Frontal cortex (tissue), 4 donors: ENCODE data around the gene BUD31. TPM values are rescaled to one million over a fixed set of nuclear protein-coding genes. Genes with fewer than 3 reads are reported as not detected.
"Not testable (repeated sequence)": the region's sequence is repeated elsewhere in the genome, so short reads cannot be mapped to it uniquely, and the experiment has no call there.

Experiments
- DNase-seq, 2 donors: peaks; one replicate each; pipeline ENCODE4 v3.0.0; 2012; ENCODE audit warnings: low spot score in 2 of 2
- FAIRE-seq: peaks from 2 replicates; lab custom pipeline; 2012; peaks lifted over from hg19 to GRCh38; lab: Jason Lieb, UNC
- total RNA-seq: library from RNA; depleted of rRNA; stranded (reverse); fragments of >200 nt; gene quantifications from one replicate; pipeline ENCODE4 v1.2.3, GENCODE V29; 2014
- donor health status: control.
- donor health status: control.
- donor health status: control.

The BUD31 gene
- total RNA-seq, 1 donor from 2014 or later = 68.5 TPM

DNA sequence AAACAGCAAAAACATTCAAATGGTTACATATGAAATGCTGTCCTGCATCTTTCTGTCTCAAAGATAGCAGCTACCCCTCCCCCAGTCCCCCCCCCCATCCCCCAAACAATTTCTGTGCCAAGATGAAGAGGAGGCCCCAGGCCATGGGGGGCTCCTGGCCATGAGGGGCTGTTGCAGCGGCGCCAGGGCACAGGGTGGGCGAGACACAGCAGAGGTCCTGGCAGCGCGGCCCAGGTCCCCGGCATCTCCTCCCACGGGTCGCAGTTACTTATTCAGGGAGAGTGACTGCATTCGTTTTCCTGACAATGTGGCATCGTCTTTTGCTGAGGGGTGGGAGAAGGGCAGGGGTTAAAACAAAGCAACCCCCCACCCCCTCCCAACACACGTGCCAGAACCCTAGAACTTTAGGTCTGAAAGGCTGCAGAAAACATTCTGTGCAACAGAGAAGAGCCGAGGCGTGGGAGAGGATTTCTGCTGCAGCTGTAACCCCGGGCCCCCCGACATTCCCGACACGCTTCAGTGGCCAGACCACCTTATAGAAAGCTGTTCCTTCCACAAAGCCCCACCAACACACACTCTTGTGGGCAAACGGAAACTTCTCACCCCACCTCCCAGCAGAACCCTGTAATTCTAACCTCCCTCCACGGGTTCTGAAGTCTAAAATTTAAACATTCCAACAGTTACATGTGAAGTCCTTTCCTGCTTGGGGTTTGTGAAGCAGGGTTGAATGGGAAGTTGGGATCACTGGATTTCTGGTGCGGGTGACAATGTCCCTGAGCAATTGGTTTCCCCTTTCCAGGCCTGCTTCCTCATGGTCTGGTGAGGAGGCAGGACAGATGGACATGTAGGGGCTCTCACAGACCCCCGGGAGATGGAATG lies 12.1 kb upstream of the BUD31 start:
- DNase-seq (no peak), FAIRE-seq (no peak)

DNA sequence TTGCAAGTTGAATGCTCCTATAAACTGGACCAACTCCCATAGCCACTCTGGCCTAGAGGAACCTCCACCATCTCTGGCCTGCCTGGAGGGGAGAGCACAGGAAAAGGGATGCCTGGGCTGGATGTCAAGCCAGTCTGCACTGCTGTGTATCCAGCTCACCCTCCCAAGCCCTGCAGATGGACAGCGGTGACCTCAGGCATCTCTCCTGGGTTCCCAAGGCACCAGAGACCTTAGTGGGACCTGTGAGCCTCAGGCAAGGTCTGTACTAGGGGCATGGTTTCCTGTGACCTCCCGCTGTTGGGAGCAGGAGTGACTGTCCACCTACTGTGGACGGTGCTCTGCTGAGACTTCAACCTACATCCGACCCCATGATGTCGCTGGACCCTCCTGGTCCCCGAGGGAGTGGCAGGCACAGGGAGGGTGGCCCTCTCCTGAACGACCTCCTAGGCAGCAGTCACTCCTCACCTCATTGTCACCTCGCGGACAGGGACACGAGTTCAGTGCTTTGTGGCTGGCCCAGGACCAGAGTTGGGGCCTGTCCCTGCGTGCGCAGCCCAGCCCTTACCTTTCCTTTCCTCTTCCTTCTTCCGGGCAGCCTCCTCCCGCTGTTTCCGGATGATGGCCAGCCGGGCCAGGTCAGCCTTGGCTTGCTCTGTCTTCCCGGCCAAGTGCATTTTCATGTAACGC lies 11.3 kb upstream of the BUD31 start:
- FAIRE-seq (no peak), DNase-seq (no peak)

DNA sequence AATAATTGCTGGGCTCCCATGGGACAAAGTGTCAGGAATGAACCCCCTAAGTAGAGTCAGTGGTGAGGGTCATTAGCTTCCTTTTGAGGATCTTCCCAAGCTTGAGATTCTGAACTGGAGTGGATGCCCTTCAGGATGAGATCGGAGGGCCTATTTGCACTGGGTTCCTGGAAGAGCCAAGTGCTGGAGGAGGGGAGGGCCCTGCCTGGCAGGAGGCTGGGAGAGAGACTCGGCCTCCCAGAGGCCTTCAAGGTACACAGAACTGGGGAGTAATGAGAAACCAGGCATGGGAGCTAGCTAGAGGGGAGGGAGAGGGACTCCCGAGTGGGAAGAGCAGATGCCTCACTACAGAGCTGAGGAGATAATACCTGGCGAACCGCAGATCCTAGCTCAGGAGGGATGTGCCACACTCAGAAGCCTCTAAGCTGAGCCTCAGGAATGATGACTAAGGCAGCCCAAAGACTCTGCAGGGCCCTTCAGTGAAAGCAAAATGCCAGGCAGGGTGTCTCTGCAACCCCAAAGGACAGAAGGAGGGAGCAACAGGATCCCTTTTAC lies 9.8 kb upstream of the BUD31 start:
- FAIRE-seq (no peak), DNase-seq (no peak)

DNA sequence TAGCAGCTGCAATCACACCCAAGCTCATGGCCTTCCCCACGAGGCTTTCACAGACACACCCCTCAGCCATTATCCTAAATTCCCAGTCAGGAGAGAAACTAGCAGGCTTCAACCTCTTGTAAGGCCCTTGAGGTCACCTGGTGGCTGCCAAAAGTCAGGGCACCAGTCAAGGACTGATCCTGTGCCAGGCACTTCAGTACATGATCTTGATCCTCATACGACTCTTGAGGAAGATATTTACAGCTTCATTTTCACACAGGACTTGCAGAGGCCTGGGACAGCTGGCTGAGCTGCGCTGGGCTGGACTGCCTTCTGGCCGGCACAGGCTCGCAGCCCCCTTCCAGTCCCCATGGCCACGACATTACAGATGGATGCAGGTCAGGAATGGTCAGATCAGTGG lies 9.2 kb upstream of the BUD31 start:
- FAIRE-seq (no peak), DNase-seq (no peak)

DNA sequence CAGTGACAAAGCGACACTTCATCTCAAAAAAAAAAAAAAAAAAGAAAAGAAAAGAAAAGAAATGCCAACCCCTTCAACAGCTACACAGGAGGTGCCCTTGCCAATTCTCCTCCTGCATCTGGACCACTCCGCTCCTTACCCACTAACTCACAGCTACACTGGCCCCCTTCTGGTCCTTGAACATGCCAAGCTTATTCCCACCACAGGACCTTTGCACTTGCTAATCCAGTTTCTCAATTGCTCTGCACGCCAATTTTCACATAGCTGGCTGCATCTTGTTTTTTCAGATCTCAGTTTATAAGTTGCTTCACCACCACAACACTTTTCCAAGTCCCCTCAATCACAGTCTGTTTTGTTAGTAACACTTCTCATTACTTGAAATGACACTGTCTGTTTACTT lies 5.9 kb upstream of the BUD31 start:
- FAIRE-seq (no peak), DNase-seq (no peak)

DNA sequence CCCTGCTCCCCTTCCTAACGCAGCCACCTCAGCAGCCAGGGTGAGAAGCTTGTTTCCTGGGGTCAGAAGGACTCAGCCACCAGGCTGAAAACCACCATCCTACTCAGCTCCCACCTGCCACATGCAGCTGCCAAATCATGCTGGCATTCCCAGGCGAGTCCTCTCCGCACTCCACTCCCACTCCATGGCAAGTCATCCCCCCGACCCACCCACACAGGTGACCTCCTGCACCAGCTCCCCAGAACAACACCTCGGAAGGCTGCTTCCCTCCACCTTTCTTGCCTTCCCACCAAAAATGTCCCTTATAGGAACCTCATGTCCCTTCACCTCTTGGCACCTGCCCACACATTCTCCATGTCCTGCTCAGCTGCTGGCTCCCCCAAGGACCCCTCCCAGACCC lies 5.0 kb upstream of the BUD31 start:
- FAIRE-seq (no peak), DNase-seq (no peak)

DNA sequence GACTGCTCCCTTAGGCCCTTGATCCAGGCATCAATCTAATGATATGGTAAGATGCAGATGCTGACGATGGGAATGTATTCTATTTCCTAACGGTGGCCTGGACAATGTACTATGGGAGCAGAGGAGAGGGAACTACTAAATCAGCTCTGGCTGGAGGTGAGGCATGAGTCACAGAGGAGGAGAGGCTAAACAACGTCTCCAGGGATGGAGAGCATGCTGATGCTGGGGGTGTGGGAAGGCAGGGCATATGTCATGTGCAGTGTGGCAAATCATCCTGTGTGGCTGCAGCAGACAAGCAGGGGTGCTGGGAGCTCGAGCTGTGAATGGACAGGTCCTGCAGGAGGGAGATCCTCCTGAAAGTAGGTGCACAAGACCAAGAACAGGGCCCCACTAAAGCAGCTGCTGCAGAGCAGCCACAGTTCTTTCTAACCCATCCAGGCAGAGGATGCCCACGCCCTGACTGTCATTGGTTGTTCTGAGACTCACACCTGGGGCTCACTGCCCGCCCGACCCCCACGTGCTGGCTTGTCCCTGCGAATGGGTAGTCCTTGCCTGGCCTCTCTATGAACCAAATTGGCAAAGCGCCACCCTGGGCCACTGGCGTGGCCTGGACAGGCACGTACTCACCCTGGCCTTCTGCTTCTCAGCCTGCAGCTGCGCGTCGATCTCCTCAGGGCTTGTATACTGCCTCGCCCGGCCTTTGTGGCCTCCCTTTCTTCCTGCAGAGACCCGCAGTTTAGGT lies 4.4 kb upstream of the BUD31 start:
- no peak for FAIRE-seq
- DNase-seq = no peak

DNA sequence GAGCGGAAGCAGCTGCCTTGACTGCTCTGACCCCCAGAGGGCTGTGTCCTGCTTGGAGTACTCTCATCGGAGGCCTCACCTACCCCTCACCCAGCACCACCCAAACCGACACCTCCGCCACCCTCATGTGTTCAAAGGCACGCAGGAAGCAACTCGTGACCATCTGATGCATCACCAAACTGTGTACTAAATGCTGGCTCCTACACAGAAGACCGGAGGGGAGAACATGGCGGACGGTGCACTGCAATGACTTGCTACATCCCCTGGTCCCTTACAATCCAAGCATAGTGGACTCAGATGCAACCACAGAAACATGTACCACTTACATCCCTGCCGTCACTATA lies 3.8 kb upstream of the BUD31 start:
- DNase-seq (no peak), FAIRE-seq (no peak)

DNA sequence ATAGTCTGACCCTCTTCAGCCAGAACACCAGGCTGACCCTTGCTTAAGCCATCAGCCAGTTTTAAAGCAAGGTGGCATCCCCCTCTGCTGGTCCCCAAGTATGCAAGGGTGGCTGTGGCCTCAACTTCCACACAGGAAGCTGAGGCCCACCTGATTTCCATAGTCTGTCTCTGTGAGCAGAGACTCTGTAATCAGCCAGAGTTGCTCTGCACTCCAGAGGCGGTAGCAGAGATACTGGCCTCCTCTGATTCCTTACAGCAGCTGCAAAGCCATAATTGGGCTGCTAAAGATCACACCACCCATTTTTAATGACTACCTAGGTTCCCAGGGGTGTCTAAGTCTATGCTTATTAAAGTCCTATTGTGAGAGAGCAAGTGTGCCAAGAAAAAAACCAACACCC lies 2.2 kb upstream of the BUD31 start:
- no peak for DNase-seq
- FAIRE-seq = no peak

DNA sequence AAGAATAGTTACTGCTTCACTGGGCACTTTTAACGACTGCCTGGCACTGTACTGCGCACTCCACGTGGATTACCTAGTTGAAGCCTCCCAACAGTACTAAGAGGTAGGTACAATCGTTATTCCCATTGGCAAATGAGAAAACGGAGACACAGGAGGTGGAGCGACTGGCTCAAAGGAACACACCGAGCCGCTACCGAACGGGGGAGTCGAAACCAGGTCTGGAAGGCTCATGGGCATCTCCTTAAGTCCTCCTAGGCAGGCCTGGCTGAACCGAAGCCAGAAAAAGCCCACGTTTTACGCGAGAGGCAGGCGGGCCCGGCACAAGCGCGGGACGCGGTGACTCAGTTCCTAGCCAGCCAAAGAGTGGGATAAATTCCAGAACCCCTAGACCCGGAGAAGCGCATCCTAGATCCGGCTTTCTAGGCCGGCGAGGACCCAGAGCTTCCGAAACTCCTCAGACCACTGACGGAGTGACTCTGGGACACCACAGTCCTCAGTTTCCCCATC lies 844 bp upstream of the BUD31 start:
- FAIRE-seq (no peak), DNase-seq (peak in 1 of 2 donors; percentile 74)

DNA sequence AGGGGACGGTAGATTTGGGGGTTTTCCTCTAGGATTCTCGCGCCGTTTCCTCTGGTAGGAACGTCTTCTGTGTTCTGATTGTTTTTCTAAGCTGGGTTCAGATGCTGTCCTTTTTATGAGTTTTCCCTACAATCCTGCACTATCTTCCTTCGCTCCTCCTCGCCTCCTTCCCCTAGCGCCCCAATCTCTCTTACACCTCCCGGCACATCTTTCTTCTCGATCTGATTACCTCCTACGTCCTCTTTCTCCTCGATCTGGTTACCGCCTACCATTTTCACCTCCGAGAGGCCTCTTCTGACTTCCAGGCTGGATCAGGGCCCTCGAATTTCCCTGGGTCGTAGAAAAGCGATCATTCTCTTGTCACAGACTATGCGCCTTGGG lies 413 bp downstream of the BUD31 start:
- DNase-seq (no peak), FAIRE-seq (no peak)

DNA sequence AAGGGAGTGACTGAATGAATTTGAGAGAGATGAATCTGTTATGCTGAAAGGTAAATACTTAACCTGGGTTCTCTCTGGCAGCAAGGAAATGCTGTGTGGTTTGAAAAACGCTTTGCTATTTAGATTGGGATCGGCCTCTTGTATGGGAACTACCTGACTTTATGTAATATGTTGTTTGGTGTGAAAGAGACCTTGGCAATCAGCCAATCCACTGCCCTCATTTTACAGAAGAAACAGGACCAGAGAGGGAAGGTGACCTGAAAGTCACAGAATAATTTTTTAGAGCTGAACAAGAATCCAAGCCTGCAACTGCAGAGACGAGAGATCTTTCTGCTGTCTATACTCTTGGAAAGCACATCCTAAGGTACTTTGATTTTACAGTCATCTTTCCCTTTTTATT lies 1.0 kb downstream of the BUD31 start:
- FAIRE-seq (no peak), DNase-seq (no peak)

DNA sequence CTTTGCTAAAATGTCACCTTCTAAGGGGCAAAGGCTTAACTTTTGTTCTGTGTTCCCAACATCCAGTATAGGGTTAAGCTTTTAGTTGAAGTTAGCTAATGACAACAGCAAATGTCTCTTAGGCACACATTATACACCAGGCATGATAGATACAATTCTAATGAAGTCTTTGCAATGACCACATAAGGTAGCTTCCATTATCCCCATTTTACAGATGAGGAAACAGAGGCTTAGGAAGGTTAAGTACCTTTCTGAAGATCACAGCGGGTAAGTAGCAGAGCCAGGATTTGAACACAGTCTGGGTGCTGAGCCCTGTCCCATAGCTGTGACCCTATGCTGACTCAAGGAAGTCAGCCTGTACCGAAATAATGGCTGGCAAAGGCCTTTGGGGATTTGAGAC lies 1.9 kb downstream of the BUD31 start:
- FAIRE-seq (no peak), DNase-seq (no peak)

DNA sequence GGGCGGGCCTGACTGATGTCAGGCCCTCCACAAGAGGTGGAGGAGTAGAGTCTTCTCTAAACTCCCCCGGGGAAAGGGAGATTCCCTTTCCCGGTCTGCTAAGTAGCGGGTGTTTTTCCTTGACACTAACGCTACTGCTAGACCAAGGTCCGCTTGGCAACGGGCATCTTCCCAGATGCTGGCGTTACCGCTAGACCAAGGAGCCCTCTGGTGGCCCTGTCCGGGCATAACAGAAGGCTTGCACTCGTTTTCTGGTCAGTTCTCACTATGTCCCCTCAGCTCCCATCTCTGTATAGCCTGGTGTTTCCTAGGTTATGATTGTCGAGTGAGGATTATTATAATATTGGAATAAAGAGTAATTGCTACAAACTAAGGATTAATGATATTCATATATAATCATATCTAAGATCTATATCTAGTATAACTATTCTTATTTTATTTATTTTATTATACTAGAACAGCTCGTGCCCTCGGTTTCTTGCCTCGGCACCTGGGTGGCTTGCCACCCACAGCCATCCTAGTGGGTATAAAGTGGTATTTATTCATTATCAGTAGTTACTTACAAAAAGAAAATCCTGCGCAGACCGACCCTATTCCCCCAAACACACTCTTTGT lies 6.9 kb downstream of the BUD31 start:
- not testable (repeated sequence) for FAIRE-seq, DNase-seq

DNA sequence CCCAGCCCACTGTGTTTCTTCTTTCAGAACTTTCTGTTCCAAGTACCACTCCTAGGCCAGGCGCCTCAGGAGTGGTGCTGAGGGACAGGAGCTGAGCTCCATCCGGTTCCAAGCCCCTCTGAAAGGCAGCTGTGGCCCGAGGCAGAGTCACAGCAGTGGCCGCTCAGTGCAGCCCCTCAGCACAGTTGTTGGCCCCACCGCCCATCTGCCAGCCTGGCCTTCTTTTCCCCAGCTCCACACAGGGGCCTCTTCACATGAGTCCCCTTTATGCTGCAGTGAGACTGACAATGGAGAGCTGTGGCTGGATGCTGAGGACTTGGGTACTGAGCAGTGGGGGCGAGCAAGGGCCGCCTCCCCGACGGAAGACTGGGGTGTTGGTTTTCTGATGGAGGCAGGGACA lies 9.5 kb downstream of the BUD31 start:
- FAIRE-seq (no peak), DNase-seq (no peak)

DNA sequence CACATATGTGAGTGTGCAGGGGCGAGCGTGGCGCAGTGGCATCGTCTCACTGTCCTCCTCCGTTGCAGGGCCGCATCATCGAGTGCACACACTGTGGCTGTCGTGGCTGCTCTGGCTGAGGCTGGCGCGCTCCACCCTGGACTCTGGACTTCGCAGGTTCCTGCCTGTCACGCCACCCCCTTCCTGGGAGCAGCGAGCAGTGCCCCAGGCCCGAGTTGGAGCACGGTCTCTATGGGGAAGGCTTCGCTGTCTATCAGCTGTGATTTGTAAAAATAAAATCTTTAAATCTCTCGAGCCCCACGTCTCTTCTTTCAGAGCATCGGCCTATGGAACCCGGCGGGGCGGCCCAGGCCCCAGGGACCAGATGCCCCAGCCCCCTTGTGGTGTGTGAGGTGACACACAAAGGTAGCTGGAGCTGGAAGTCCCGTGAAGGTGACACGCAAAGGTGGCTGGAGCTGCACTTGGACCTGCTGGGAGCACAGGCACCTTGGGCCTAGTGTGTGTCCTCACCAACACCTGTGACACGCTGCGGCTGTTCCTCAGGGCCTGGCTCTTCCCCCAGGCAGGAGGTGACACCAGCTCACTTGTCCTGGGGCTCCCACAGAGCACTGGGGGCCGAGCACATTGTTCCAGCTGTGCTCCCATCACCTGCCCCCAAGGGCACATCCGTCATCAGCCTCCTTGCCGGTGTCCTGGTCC lies 10.7 kb downstream of the BUD31 start:
- DNase-seq (no peak), FAIRE-seq (no peak)

DNA sequence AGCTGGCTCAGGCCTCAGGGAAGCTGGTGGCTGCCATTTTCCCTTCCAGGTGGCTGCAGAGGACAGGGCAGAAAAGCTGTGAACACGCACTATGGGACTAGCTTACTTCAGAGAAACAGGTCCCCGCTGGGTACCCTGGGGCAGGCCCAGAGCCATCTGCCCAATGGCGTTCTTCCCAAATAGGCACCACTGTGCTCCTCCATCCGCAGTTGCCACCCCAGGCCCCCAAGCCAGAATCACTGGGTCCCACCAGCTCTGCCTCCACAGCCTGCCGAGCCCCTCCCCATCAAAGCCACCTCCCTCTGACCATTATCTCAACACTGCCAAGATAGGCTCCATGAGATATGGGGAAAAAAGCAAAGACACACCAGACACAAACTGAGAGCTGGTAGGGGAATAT lies 11.4 kb downstream of the BUD31 start:
- DNase-seq (no peak), FAIRE-seq (no peak)

DNA sequence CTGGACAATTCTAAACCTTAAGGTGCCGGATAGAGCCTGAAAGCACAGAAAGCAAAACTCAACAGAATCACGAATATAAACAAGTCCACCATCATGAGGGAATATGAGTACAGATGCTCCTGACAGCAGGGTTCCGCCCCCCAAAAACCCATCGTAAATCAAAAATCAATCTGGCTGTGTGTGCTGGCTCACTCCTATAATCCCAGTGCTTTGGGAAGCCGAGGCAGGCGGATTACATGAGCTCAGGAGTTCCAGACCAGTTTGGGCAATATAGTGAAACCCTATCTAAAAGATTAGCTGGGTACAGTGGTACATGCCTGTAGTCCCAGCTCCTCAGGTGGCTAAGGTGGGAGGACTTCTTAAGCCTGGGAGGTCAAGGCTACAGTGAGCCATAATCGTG lies 12.2 kb downstream of the BUD31 start:
- FAIRE-seq (no peak), DNase-seq (no peak)

DNA sequence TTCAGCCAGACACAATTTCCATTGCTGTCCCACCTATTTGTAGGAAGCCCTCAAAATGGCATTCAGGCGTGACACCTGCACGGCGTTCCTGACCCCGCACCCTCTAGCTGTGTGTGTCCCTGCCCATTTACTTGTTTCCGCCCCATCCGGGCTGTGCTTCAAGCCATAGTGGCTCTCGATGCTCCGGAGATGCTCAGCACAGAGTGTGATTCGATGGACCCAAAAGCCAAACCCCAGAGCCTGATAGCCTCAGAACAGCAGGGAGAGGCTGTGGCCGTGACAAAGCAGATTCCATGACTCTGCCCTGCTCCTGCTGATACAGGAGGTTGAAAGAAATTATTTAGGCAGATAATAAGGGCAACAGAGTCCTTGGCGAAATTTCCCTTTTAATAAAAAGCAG lies 13.4 kb downstream of the BUD31 start:
- FAIRE-seq (no peak), DNase-seq (no peak)

DNA sequence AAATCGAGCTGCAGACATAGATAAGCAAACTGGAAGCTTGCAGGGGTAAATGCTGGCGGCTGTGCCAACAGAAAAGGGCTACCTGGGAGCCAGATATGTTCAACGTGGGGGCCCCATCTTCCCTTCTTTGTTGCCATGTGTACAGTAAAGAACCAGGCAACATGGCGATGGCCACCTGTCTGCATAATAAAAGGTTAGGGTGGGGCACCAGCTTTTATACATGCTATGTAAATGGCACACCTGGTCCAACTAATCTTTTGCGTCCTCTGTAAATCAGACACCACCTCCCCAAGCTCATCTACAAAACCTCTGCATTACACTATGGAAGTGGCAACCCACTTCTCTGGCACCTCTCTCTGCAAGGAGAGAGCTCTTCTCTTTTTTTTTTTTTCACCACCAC lies 13.9 kb downstream of the BUD31 start:
- FAIRE-seq = no peak
- DNase-seq = no peak
